GM12878 (cell line): ENCODE data around the gene GAL3ST2. TPM values are rescaled to one million over a fixed set of nuclear protein-coding genes. Genes with fewer than 3 reads are reported as not detected.

Experiments
- BCL11A ChIP-seq: IDR thresholded peaks from 2 replicates; pipeline ENCODE4 v1.6.1; 2011; ENCODE audit warnings: low read depth, low read length
- BCL3 ChIP-seq: IDR thresholded peaks from 2 replicates; pipeline ENCODE4 v1.6.1; 2011; ENCODE audit warnings: borderline replicate concordance, low read depth, mild to moderate bottlenecking, moderate library complexity, low read length; ENCODE audit not compliant: insufficient read depth, poor library complexity, severe bottlenecking
- BHLHE40 ChIP-seq, 2 experiments: fragments of 450-650 bp in 1 of 2; IDR thresholded peaks; 2 replicates each; pipeline ENCODE4 v1.6.1; 2011 to 2017; ENCODE audit warnings: low read depth in 2 of 2, borderline replicate concordance in 1 of 2, improper control_type of control experiment in 1 of 2, low read length in 1 of 2, mild to moderate bottlenecking in 1 of 2
- CEBPB ChIP-seq, 2 experiments: fragments of 150-350 bp in 1 of 2; IDR thresholded peaks; 2 replicates each; pipeline ENCODE4 v1.6.1; 2012 to 2014; ENCODE audit warnings: low read depth in 2 of 2, low read length in 2 of 2, borderline replicate concordance in 1 of 2, inconsistent platforms in 1 of 2
- EED ChIP-seq: sonication (generic); IDR thresholded peaks from 2 replicates; pipeline ENCODE4 v1.6.1; 2016; ENCODE audit warnings: antibody characterized with exemption, low read depth
- EP300 ChIP-seq, 2 experiments: fragments of 150-350 bp in 1 of 2; IDR thresholded peaks; 2 replicates each; pipeline ENCODE4 v1.6.1; 2011 to 2012; ENCODE audit warnings: low read depth in 2 of 2, low read length in 2 of 2, borderline replicate concordance in 1 of 2, improper control_type of control experiment in 1 of 2, inconsistent platforms in 1 of 2; ENCODE audit not compliant: control insufficient read depth in 1 of 2
- HDGF ChIP-seq: fragments of 450-650 bp; IDR thresholded peaks from 2 replicates; pipeline ENCODE4 v1.6.1; 2016; ENCODE audit warnings: antibody characterized with exemption
- IKZF2 ChIP-seq, 2 experiments: fragments of 450-650 bp; IDR thresholded peaks; 2 replicates each; pipeline ENCODE4 v1.6.1; 2017; ENCODE audit warnings: mild to moderate bottlenecking in 2 of 2, moderate library complexity in 2 of 2
- JUNB ChIP-seq: IDR thresholded peaks from 2 replicates; pipeline ENCODE4 v1.6.1; 2016; ENCODE audit warnings: antibody characterized with exemption, mild to moderate bottlenecking
- MXI1 ChIP-seq: fragments of 150-350 bp; IDR thresholded peaks from 2 replicates; pipeline ENCODE4 v1.6.1; 2011; ENCODE audit warnings: low read depth, mild to moderate bottlenecking, inconsistent platforms, low read length, improper control_type of control experiment
- PAX5 ChIP-seq: IDR thresholded peaks from 2 replicates; pipeline ENCODE4 v1.6.1; 2011; ENCODE audit warnings: low read depth, low read length, borderline replicate concordance
- PML ChIP-seq: IDR thresholded peaks from 2 replicates; pipeline ENCODE4 v1.6.1; 2012; ENCODE audit warnings: low read length, inconsistent platforms
- RAD51 ChIP-seq: fragments of 450-650 bp; IDR thresholded peaks from 2 replicates; pipeline ENCODE4 v1.6.1; 2016; ENCODE audit warnings: moderate library complexity, mild to moderate bottlenecking, inconsistent platforms
- RB1 ChIP-seq: fragments of 450-650 bp; formaldehyde crosslinking; IDR thresholded peaks from 2 replicates; pipeline ENCODE4 v1.6.1; 2017; ENCODE audit warnings: mild to moderate bottlenecking, borderline replicate concordance
- RUNX3 ChIP-seq: IDR thresholded peaks from 2 replicates; pipeline ENCODE4 v1.6.1; 2012; ENCODE audit warnings: low read length, inconsistent platforms
- STAT3 ChIP-seq: IDR thresholded peaks from 2 replicates; pipeline ENCODE4 v1.6.1; 2011; ENCODE audit warnings: low read depth, low read length, improper control_type of control experiment
- TCF3 ChIP-seq: IDR thresholded peaks from 2 replicates; pipeline ENCODE4 v1.6.1; 2012; ENCODE audit warnings: low read depth, mild to moderate bottlenecking, low read length, borderline replicate concordance; ENCODE audit not compliant: insufficient read depth
- ZNF24 ChIP-seq: fragments of 450-650 bp; IDR thresholded peaks from 2 replicates; pipeline ENCODE4 v1.6.1; 2017; ENCODE audit warnings: antibody characterized with exemption, mild to moderate bottlenecking
- ZNF622 ChIP-seq: fragments of 450-650 bp; IDR thresholded peaks from 2 replicates; pipeline ENCODE4 v1.6.1; 2017; ENCODE audit warnings: mild to moderate bottlenecking, inconsistent platforms
- polyA plus RNA-seq, 11 experiments: library from polyadenylated mRNA; depleted of rRNA in 4 of 11; unstranded in 6 of 11; stranded (reverse) in 5 of 11; fragments of >200 nt; fragmentation: Nextera tagmentation in 4 of 11; fragmentation: Illumina TruSeq in 1 of 11; extraction: Ambion mirVana in 4 of 11; extraction: Trizol in 1 of 11; gene quantifications; 1 replicate in 1 of 11; 2 replicates in 10 of 11; pipeline versions ENCODE4 v1.2.1 to v1.2.3, GENCODE V29; 2011 to 2016; ENCODE audit warnings: inconsistent platforms in 2 of 11, missing spikeins in 2 of 11, low read depth in 1 of 11
- total RNA-seq, 4 experiments: library from RNA; depleted of rRNA in 3 of 4; stranded (reverse); fragments of >200 nt in 3 of 4; fragmentation: Illumina TruSeq in 1 of 4; extraction: Trizol in 1 of 4; gene quantifications; 2 replicates each; pipeline versions ENCODE4 v1.2.1 to v1.2.3, GENCODE V29; 2013 to 2021
- TF ChIP-seq, protein P1 (sequence below): fragments of 150-350 bp; IDR thresholded peaks from 2 replicates; pipeline ENCODE4 v1.6.1; 2014; ENCODE audit warnings: mild to moderate bottlenecking, low read depth, low read length
- TF ChIP-seq, protein P2 (sequence below): fragments of 450-650 bp; IDR thresholded peaks from 2 replicates; pipeline ENCODE4 v1.6.1; 2017; ENCODE audit warnings: mild to moderate bottlenecking, moderate library complexity

Gene GAL3ST2
- total and polyA plus RNA-seq, 10 of the 15 experiments (the other 5 are each of a cell fraction or from before 2014, with no cell fraction given): 0.09 to 0.36 (median 0.11) TPM; not detected in 7

- TF ChIP-seq PAX5: no peak
- TF ChIP-seq EP300 (IDR thresholded peaks at IDR 0.05; ENCODE audit: borderline replicate concordance in 1 of 2, control insufficient read depth in 1 of 2, low read depth in 2 of 2, low read length in 2 of 2): peak; percentile 41 to 42; a peak in 1 of 4 replicates
- TF ChIP-seq, protein P1, sequence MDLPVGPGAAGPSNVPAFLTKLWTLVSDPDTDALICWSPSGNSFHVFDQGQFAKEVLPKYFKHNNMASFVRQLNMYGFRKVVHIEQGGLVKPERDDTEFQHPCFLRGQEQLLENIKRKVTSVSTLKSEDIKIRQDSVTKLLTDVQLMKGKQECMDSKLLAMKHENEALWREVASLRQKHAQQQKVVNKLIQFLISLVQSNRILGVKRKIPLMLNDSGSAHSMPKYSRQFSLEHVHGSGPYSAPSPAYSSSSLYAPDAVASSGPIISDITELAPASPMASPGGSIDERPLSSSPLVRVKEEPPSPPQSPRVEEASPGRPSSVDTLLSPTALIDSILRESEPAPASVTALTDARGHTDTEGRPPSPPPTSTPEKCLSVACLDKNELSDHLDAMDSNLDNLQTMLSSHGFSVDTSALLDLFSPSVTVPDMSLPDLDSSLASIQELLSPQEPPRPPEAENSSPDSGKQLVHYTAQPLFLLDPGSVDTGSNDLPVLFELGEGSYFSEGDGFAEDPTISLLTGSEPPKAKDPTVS: no peak
- no peak for TF ChIP-seq STAT3
- TF ChIP-seq RAD51: no peak
- no peak for TF ChIP-seq BCL3
- TF ChIP-seq ZNF24: 0 out of 2 replicates have a peak, but pooled peaks have one; percentile 18
- TF ChIP-seq RB1: peak; percentile 67; the same call in 1 of the 2 replicates
- TF ChIP-seq TCF3: peak; percentile 77; the same call in 1 of the 2 replicates
- TF ChIP-seq IKZF2 (IDR thresholded peaks at IDR 0.05): peak in 1 of 2 experiments; percentile 10; a peak in 1 of 4 replicates
- TF ChIP-seq ZNF622: no peak
- TF ChIP-seq EED: peak; percentile 44
- TF ChIP-seq, protein P2, sequence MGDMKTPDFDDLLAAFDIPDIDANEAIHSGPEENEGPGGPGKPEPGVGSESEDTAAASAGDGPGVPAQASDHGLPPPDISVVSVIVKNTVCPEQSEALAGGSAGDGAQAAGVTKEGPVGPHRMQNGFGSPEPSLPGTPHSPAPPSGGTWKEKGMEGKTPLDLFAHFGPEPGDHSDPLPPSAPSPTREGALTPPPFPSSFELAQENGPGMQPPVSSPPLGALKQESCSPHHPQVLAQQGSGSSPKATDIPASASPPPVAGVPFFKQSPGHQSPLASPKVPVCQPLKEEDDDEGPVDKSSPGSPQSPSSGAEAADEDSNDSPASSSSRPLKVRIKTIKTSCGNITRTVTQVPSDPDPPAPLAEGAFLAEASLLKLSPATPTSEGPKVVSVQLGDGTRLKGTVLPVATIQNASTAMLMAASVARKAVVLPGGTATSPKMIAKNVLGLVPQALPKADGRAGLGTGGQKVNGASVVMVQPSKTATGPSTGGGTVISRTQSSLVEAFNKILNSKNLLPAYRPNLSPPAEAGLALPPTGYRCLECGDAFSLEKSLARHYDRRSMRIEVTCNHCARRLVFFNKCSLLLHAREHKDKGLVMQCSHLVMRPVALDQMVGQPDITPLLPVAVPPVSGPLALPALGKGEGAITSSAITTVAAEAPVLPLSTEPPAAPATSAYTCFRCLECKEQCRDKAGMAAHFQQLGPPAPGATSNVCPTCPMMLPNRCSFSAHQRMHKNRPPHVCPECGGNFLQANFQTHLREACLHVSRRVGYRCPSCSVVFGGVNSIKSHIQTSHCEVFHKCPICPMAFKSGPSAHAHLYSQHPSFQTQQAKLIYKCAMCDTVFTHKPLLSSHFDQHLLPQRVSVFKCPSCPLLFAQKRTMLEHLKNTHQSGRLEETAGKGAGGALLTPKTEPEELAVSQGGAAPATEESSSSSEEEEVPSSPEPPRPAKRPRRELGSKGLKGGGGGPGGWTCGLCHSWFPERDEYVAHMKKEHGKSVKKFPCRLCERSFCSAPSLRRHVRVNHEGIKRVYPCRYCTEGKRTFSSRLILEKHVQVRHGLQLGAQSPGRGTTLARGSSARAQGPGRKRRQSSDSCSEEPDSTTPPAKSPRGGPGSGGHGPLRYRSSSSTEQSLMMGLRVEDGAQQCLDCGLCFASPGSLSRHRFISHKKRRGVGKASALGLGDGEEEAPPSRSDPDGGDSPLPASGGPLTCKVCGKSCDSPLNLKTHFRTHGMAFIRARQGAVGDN: peak; percentile 73
- no peak for TF ChIP-seq CEBPB (IDR thresholded peaks at IDR 0.05; ENCODE audit: borderline replicate concordance in 1 of 2, low read depth in 2 of 2, low read length in 2 of 2)
- no peak for TF ChIP-seq HDGF
- TF ChIP-seq BCL11A: 0 out of 2 replicates have a peak, but pooled peaks have one; percentile 19
- TF ChIP-seq MXI1: no peak
- peak; percentile 64 for TF ChIP-seq RUNX3
- TF ChIP-seq BHLHE40 (IDR thresholded peaks at IDR 0.05; ENCODE audit: borderline replicate concordance in 1 of 2, low read depth in 2 of 2, low read length in 1 of 2): peak in 1 of 2 experiments; percentile 78; a peak in 2 of 4 replicates
- no peak for TF ChIP-seq JUNB
- no peak for TF ChIP-seq PML
Observed at GRCh38 chr2:241844066-241844728, 67.6 kb downstream of the GAL3ST2 start (continued).
